K562 (cell line): ENCODE data around the gene PFKP. TPM values are rescaled to one million over a fixed set of nuclear protein-coding genes. Genes with fewer than 3 reads are reported as not detected.

ENCODE experiments used
- KHSRP ChIP-seq: fragments of 450-650 bp; IDR thresholded peaks from 2 replicates; pipeline ENCODE4 v1.6.1; 2017
- polyA plus RNA-seq, 8 experiments: library from polyadenylated mRNA; depleted of rRNA in 4 of 8; stranded (reverse) in 5 of 8; unstranded in 3 of 8; fragments of >200 nt; fragmentation: Nextera tagmentation in 2 of 8; fragmentation: Illumina TruSeq in 1 of 8; extraction: Ambion mirVana in 2 of 8; extraction: Trizol in 1 of 8; gene quantifications; 2 replicates each; pipeline versions ENCODE4 v1.2.1 to v1.2.3, GENCODE V29; 2011 to 2014; ENCODE audit warnings: inconsistent platforms in 1 of 8, missing spikeins in 1 of 8
- total RNA-seq, 7 experiments: library from RNA; depleted of rRNA in 6 of 7; stranded (reverse); fragments of >200 nt in 6 of 7; fragmentation: Illumina TruSeq in 2 of 7; extraction: Trizol in 2 of 7; gene quantifications; 2 replicates each; pipeline versions ENCODE4 v1.2.1 to v1.2.3, GENCODE V29; 2011 to 2021; ENCODE audit warnings: low replicate concordance in 1 of 7
- TF ChIP-seq, protein P1 (sequence below): sonication (generic); formaldehyde crosslinking; IDR thresholded peaks from 2 replicates; pipeline ENCODE4 v1.8.0; 2022; ENCODE audit warnings: mild to moderate bottlenecking, missing genetic modification reagents, borderline replicate concordance
- TF ChIP-seq, protein P2 (sequence below): sonication (generic); formaldehyde crosslinking; IDR thresholded peaks from 2 replicates; pipeline ENCODE4 v1.8.1; 2023; ENCODE audit warnings: mild to moderate bottlenecking, missing genetic modification reagents
- TF ChIP-seq, protein P3 (sequence below): fragments of 450-650 bp; conservative IDR thresholded peaks from 2 replicates; pipeline ENCODE4 v1.6.1; 2016; ENCODE audit warnings: missing genetic modification characterization, low read depth, mild to moderate bottlenecking, missing compliant biosample characterization, moderate library complexity

Gene PFKP
- total and polyA plus RNA-seq, 9 of the 15 experiments (the other 6 are each of a cell fraction or from before 2014, with no cell fraction given) = 23.5 to 116 (median 62.1) TPM

DNA sequence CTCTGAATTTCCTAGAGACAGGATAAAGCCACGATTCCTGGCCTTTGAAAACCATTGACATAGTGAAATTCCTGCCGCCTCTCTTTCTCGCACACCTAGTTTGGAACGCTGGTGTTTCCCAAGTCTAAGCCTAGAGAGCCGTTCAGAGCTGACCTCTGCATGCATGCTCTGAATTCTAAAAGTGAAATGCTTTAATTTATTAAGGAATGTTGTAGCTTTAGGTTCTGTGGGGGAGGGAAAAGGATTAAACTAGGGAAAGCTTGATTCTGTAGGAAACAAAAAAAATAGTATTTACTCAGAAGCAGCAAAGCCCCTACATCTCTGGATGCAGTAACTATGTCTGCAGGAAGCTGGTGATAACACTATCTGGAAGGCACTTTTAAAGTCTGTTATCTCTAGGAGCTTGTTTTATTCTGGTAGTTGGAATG lies 27.3 kb downstream of the PFKP start (continued):
- TF ChIP-seq, protein P1, sequence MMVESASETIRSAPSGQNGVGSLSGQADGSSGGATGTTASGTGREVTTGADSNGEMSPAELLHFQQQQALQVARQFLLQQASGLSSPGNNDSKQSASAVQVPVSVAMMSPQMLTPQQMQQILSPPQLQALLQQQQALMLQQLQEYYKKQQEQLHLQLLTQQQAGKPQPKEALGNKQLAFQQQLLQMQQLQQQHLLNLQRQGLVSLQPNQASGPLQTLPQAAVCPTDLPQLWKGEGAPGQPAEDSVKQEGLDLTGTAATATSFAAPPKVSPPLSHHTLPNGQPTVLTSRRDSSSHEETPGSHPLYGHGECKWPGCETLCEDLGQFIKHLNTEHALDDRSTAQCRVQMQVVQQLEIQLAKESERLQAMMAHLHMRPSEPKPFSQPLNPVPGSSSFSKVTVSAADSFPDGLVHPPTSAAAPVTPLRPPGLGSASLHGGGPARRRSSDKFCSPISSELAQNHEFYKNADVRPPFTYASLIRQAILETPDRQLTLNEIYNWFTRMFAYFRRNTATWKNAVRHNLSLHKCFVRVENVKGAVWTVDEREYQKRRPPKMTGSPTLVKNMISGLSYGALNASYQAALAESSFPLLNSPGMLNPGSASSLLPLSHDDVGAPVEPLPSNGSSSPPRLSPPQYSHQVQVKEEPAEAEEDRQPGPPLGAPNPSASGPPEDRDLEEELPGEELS (CRISPR knock-in tag) = no peak
- TF ChIP-seq KHSRP = no peak
- TF ChIP-seq, protein P2, sequence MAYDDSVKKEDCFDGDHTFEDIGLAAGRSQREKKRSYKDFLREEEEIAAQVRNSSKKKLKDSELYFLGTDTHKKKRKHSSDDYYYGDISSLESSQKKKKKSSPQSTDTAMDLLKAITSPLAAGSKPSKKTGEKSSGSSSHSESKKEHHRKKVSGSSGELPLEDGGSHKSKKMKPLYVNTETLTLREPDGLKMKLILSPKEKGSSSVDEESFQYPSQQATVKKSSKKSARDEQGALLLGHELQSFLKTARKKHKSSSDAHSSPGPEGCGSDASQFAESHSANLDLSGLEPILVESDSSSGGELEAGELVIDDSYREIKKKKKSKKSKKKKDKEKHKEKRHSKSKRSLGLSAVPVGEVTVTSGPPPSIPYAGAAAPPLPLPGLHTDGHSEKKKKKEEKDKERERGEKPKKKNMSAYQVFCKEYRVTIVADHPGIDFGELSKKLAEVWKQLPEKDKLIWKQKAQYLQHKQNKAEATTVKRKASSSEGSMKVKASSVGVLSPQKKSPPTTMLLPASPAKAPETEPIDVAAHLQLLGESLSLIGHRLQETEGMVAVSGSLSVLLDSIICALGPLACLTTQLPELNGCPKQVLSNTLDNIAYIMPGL (CRISPR knock-in tag) = no peak
- TF ChIP-seq, protein P3, sequence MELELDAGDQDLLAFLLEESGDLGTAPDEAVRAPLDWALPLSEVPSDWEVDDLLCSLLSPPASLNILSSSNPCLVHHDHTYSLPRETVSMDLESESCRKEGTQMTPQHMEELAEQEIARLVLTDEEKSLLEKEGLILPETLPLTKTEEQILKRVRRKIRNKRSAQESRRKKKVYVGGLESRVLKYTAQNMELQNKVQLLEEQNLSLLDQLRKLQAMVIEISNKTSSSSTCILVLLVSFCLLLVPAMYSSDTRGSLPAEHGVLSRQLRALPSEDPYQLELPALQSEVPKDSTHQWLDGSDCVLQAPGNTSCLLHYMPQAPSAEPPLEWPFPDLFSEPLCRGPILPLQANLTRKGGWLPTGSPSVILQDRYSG (tag) = no peak
